ENCODE measurements around the gene GRIN2A.

Gene GRIN2A

DNA sequence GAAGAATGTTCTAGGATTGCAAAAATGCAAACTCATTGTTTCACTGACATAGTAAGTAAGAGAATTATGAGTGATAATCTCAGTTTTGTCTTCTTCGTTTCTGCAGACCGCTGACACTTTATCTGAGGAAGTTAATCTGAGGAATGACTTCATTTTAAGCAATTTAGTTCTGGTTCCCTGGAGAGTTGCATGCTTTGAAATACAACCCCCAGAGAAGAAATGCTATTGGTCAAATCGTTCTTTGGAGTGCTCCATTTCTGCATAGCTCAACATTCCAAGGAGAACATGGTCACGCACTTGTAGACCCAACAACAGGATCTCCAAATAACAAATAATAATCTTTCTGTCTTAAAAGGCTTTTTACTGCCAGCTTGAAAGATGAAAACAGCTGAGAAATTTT lies 427.1 kb downstream of the GRIN2A start:
- Histone ChIP-seq H3K4me3 (ENCODE audit: insufficient read length, low read depth) (no peak overlapping the region), H3K9ac (ENCODE audit: insufficient read length, low read depth) (no peak overlapping the region), H3K4me1 (ENCODE audit: insufficient read depth, insufficient read length) (no peaks in the 10 kb centered on the region), H3K36me3 (ENCODE audit: insufficient read depth, insufficient read length, low read length) (no peaks in the 10 kb centered on the region), H3K9me3 (ENCODE audit: insufficient read depth, low read length) (no peaks in the 10 kb centered on the region), H3K27me3 (ENCODE audit: insufficient read depth, insufficient read length) (no peaks in the 10 kb centered on the region)
- peak; percentile 16 for DNase-seq (ENCODE audit: low read depth, low spot score)
- no peak for TF ChIP-seq SUZ12 (IDR thresholded peaks at IDR 0.05; ENCODE audit: extremely low read depth, insufficient read depth, insufficient read length)
- no peak for TF ChIP-seq YY1 (IDR thresholded peaks at IDR 0.05; ENCODE audit: insufficient read depth, insufficient read length)

DNA sequence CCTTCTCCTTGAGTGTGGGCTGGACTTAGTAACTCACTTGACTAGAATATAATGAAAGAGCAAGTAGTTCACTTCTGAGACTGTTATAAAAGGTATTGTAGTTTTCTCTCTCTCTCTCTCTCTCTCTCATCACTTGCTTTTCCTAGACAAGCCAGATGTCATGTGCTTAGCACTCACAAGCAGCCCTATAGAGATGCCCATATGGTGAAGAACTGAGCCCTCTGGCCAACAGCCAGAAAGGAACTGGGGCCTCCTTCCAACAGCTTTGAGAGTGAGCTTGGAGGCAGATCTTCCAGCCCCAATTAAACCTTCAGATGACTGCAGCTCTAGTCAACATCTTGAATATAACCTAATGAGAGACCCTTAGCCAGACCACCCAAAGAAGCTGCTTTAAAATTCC lies 440.5 kb downstream of the GRIN2A start:
- H3K4me3 ChIP-seq (ENCODE audit: insufficient read length, low read depth), result no peak overlapping the region
- no peak for DNase-seq (ENCODE audit: low read depth, low spot score)
- TF ChIP-seq YY1 (IDR thresholded peaks at IDR 0.05; ENCODE audit: insufficient read depth, insufficient read length) (no peak), SUZ12 (IDR thresholded peaks at IDR 0.05; ENCODE audit: extremely low read depth, insufficient read depth, insufficient read length) (no peak), ZNF274 (IDR thresholded peaks at IDR 0.05; ENCODE audit: low read depth, low read length) (no peak)
- H3K9ac ChIP-seq (ENCODE audit: insufficient read length, low read depth), result no peak overlapping the region
- H3K4me1 ChIP-seq (ENCODE audit: insufficient read depth, insufficient read length), result no peaks in the 10 kb centered on the region
- no peaks in the 10 kb centered on the region for H3K36me3 ChIP-seq (ENCODE audit: insufficient read depth, insufficient read length, low read length)
- no peaks in the 10 kb centered on the region for H3K27me3 ChIP-seq (ENCODE audit: insufficient read depth, insufficient read length)
- H3K9me3 ChIP-seq (ENCODE audit: insufficient read depth, low read length), result no peaks in the 10 kb centered on the region

DNA sequence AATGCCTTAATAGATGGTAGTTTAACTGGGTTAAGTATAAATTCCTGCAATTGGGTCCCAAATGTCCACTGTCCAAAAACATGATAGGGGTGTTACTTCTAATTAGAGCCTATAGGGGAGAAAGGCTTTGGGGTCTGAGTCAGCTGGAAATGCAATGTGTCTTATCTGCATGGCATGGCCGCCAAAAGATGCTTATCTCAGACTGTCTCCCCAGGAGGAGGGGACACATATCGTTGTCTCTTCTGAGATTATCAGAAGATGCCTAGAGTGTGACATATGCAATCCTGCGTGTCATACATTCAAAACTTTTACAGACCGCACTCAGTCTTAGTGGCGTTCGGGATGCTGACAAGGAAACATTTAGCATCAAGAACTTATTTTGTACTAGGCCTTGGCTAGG lies 442.9 kb downstream of the GRIN2A start:
- TF ChIP-seq SUZ12 (IDR thresholded peaks at IDR 0.05; ENCODE audit: extremely low read depth, insufficient read depth, insufficient read length) (no peak), YY1 (IDR thresholded peaks at IDR 0.05; ENCODE audit: insufficient read depth, insufficient read length) (no peak), ZNF274 (IDR thresholded peaks at IDR 0.05; ENCODE audit: low read depth, low read length) (no peak)
- Histone ChIP-seq H3K36me3 (ENCODE audit: insufficient read depth, insufficient read length, low read length) (no peaks in the 10 kb centered on the region), H3K9me3 (ENCODE audit: insufficient read depth, low read length) (no peaks in the 10 kb centered on the region), H3K9ac (ENCODE audit: insufficient read length, low read depth) (no peak overlapping the region), H3K4me3 (ENCODE audit: insufficient read length, low read depth) (no peak overlapping the region), H3K4me1 (ENCODE audit: insufficient read depth, insufficient read length) (peaks cover 2% of the 10 kb centered on the region), H3K27me3 (ENCODE audit: insufficient read depth, insufficient read length) (no peaks in the 10 kb centered on the region)
- no peak for DNase-seq (ENCODE audit: low read depth, low spot score)

- no peaks in the 10 kb centered on the region for H3K27me3 ChIP-seq (ENCODE audit: insufficient read depth, insufficient read length)
- no peaks in the 10 kb centered on the region for H3K36me3 ChIP-seq (ENCODE audit: insufficient read depth, insufficient read length, low read length)
- no peak for TF ChIP-seq SUZ12 (IDR thresholded peaks at IDR 0.05; ENCODE audit: extremely low read depth, insufficient read depth, insufficient read length)
- TF ChIP-seq YY1 (IDR thresholded peaks at IDR 0.05; ENCODE audit: insufficient read depth, insufficient read length), result no peak
- no peak for TF ChIP-seq ZNF274 (IDR thresholded peaks at IDR 0.05; ENCODE audit: low read depth, low read length)
- no peak for DNase-seq (ENCODE audit: low read depth, low spot score)
- no peak overlapping the region for H3K9ac ChIP-seq (ENCODE audit: insufficient read length, low read depth)
- H3K4me3 ChIP-seq (ENCODE audit: insufficient read length, low read depth), result no peak overlapping the region
- peaks cover 2% of the 10 kb centered on the region for H3K4me1 ChIP-seq (ENCODE audit: insufficient read depth, insufficient read length)
- H3K9me3 ChIP-seq (ENCODE audit: insufficient read depth, low read length), result peaks cover 2% of the 10 kb centered on the region; the same call in 1 of the 2 replicates
Observed at GRCh38 chr16:9738690-9739089, 443.5 kb downstream of the GRIN2A start.

GRCh38 chr16:9736547-9736946 lies 445.7 kb downstream of the GRIN2A start:
- TF ChIP-seq ZNF274 (IDR thresholded peaks at IDR 0.05; ENCODE audit: low read depth, low read length) (no peak), YY1 (IDR thresholded peaks at IDR 0.05; ENCODE audit: insufficient read depth, insufficient read length) (no peak), SUZ12 (IDR thresholded peaks at IDR 0.05; ENCODE audit: extremely low read depth, insufficient read depth, insufficient read length) (no peak)
- H3K36me3 ChIP-seq (ENCODE audit: insufficient read depth, insufficient read length, low read length), result no peaks in the 10 kb centered on the region
- no peak for DNase-seq (ENCODE audit: low read depth, low spot score)
- H3K9ac ChIP-seq (ENCODE audit: insufficient read length, low read depth), result no peak overlapping the region
- H3K4me1 ChIP-seq (ENCODE audit: insufficient read depth, insufficient read length), result peaks cover 2% of the 10 kb centered on the region
- peaks cover 13% of the 10 kb centered on the region; the same call in 1 of the 2 replicates for H3K9me3 ChIP-seq (ENCODE audit: insufficient read depth, low read length)
- no peaks in the 10 kb centered on the region for H3K27me3 ChIP-seq (ENCODE audit: insufficient read depth, insufficient read length)
- no peak overlapping the region for H3K4me3 ChIP-seq (ENCODE audit: insufficient read length, low read depth)

DNA sequence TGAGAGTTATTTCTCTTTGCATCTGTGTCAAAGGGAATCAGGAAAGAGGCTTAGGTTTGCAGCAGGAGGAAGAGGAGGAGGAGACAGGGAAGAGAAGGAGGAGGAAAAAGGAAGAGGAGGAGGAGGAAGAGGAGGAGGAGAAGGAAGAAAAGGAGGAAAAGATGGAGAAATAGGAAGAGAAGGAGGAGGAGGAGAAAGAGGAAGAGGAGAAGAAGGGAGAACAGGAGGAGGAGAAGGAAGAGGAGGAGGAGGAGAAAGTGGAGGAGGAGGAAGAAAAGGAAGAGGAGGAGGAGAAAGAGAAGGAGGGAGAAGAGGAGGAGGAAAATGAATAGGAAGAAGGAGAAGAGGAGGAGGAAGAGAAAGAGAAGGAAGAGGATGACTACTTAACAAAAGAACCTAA lies 459.1 kb downstream of the GRIN2A start:
- no peak for DNase-seq (ENCODE audit: low read depth, low spot score)
- H3K9ac ChIP-seq (ENCODE audit: insufficient read length, low read depth), result no peak overlapping the region
- H3K4me3 ChIP-seq (ENCODE audit: insufficient read length, low read depth), result no peak overlapping the region
- peaks cover 10% of the 10 kb centered on the region for H3K27me3 ChIP-seq (ENCODE audit: insufficient read depth, insufficient read length)
- H3K9me3 ChIP-seq (ENCODE audit: insufficient read depth, low read length), result no peaks in the 10 kb centered on the region
- no peaks in the 10 kb centered on the region for H3K4me1 ChIP-seq (ENCODE audit: insufficient read depth, insufficient read length)
- H3K36me3 ChIP-seq (ENCODE audit: insufficient read depth, insufficient read length, low read length), result no peaks in the 10 kb centered on the region
- TF ChIP-seq SUZ12 (IDR thresholded peaks at IDR 0.05; ENCODE audit: extremely low read depth, insufficient read depth, insufficient read length) (no peak), YY1 (IDR thresholded peaks at IDR 0.05; ENCODE audit: insufficient read depth, insufficient read length) (no peak), ZNF274 (IDR thresholded peaks at IDR 0.05; ENCODE audit: low read depth, low read length) (no peak)

DNA sequence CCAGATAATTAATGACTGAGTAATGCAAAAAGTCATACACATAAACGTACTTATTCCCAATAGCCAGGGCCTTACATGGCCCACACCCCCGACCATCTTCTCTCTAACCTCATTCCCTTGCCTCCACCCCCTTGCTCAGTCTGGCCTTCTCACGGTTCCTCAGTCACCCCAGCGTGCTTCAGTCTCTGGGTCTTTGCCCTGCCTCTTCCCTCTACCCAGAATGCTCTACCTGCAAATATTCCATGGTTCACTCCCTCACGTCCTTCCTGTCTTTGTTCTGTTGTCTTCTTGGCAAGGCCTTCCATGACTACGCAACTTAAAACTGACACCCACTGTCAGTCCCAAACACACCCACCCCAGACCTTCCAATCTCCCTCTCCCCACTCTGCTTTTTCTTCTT lies 468.3 kb downstream of the GRIN2A start:
- no peak for DNase-seq (ENCODE audit: low read depth, low spot score)
- Histone ChIP-seq H3K4me1 (ENCODE audit: insufficient read depth, insufficient read length) (no peaks in the 10 kb centered on the region), H3K36me3 (ENCODE audit: insufficient read depth, insufficient read length, low read length) (no peaks in the 10 kb centered on the region), H3K9me3 (ENCODE audit: insufficient read depth, low read length) (no peaks in the 10 kb centered on the region), H3K9ac (ENCODE audit: insufficient read length, low read depth) (no peak overlapping the region), H3K4me3 (ENCODE audit: insufficient read length, low read depth) (no peak overlapping the region), H3K27me3 (ENCODE audit: insufficient read depth, insufficient read length) (no peaks in the 10 kb centered on the region)
- TF ChIP-seq YY1 (IDR thresholded peaks at IDR 0.05; ENCODE audit: insufficient read depth, insufficient read length) (no peak), ZNF274 (IDR thresholded peaks at IDR 0.05; ENCODE audit: low read depth, low read length) (no peak), SUZ12 (IDR thresholded peaks at IDR 0.05; ENCODE audit: extremely low read depth, insufficient read depth, insufficient read length) (no peak)

GRCh38 chr16:9713156-9713555 lies 469.1 kb downstream of the GRIN2A start:
- DNase-seq (ENCODE audit: low read depth, low spot score), result no peak
- H3K4me3 ChIP-seq (ENCODE audit: insufficient read length, low read depth), result no peak overlapping the region
- H3K9me3 ChIP-seq (ENCODE audit: insufficient read depth, low read length), result no peaks in the 10 kb centered on the region
- H3K27me3 ChIP-seq (ENCODE audit: insufficient read depth, insufficient read length), result no peaks in the 10 kb centered on the region
- H3K4me1 ChIP-seq (ENCODE audit: insufficient read depth, insufficient read length), result no peaks in the 10 kb centered on the region
- TF ChIP-seq YY1 (IDR thresholded peaks at IDR 0.05; ENCODE audit: insufficient read depth, insufficient read length), result no peak
- no peak for TF ChIP-seq ZNF274 (IDR thresholded peaks at IDR 0.05; ENCODE audit: low read depth, low read length)
- no peak for TF ChIP-seq SUZ12 (IDR thresholded peaks at IDR 0.05; ENCODE audit: extremely low read depth, insufficient read depth, insufficient read length)
- H3K36me3 ChIP-seq (ENCODE audit: insufficient read depth, insufficient read length, low read length), result no peaks in the 10 kb centered on the region
- H3K9ac ChIP-seq (ENCODE audit: insufficient read length, low read depth), result no peak overlapping the region

Measured in NT2/D1 (cell line).